NOMO-1 (cell line): ENCODE results near the gene DAZ1.
"Not testable (repeated sequence)": the region's sequence is repeated elsewhere in the genome, so short reads cannot be mapped to it uniquely, and the experiment has no call there.

Source experiments
- DNase-seq, 2 experiments: peaks; one replicate each; lab custom pipeline; 2025; ENCODE audit not compliant: unreplicated experiment in 2 of 2; lab: John Stamatoyannopoulos, UW

DAZ1 gene

GRCh38 chrY:23198908-23199307 lies at the start of gene DAZ1:
Gene DAZ1 (minus strand): TSS chrY:23199008. CDS start chrY:23198800, 208 bp downstream.
- DNase-seq: not testable (repeated sequence)

GRCh38 chrY:23219233-23219632 lies 20.4 kb upstream of the DAZ1 start, which contains the start of gene DAZ2:
Gene DAZ2 (plus strand): TSS chrY:23219533. CDS start chrY:23219741, 208 bp downstream.
- DNase-seq: not testable (repeated sequence)

- not testable (repeated sequence) for DNase-seq
Measured at GRCh38 chrY:23210681-23211080, 11.9 kb upstream of the DAZ1 start.

GRCh38 chrY:23209802-23210495 lies 11.1 kb upstream of the DAZ1 start:
- not testable (repeated sequence) for DNase-seq

GRCh38 chrY:23207455-23207854 lies 8.6 kb upstream of the DAZ1 start:
- not testable (repeated sequence) for DNase-seq
